Measurements from ENCODE around the gene CMIP.

CMIP gene

GRCh38 chr16:81599034-81599744, 154.6 kb downstream of the CMIP start:
- Histone ChIP-seq H3K9me3 (ENCODE audit: insufficient read depth, low read depth, low read length) (no peaks in the 10 kb centered on the region), H3K4me1 (ENCODE audit: control insufficient read depth in 1 of 2, insufficient read depth in 2 of 2, low read length in 2 of 2) (peaks cover 36 to 51% of the 10 kb centered on the region in 2 experiments), H2AK5ac (ENCODE audit: low read length) (peak overlapping the region; percentile 3), H3K18ac (ENCODE audit: low read length) (peak overlapping the region; percentile 28), H2BK5ac (ENCODE audit: low read depth, low read length, poor library complexity) (peak overlapping the region; percentile 12), H3K9ac (ENCODE audit: low read length) (peak overlapping the region; percentile 26), H3K23ac (ENCODE audit: low read length) (peak overlapping the region; percentile 17), H3K79me2 (ENCODE audit: control insufficient read depth, insufficient read depth, low read length, poor library complexity) (peaks cover 21% of the 10 kb centered on the region), H3K4me2 (ENCODE audit: low read length) (peak overlapping the region; percentile 14), H4K91ac (ENCODE audit: low read depth, low read length) (peak overlapping the region; percentile 37), H3K4me3 (ENCODE audit: low read depth, low read length) (no peak overlapping the region), H3K36me3 (ENCODE audit: control insufficient read depth in 1 of 2, insufficient read depth in 2 of 2, low read length in 2 of 2) (no peaks in the 10 kb centered on the region), H2BK12ac (ENCODE audit: low read length) (peak overlapping the region; percentile 27), H3K4ac (ENCODE audit: low read depth, low read length) (peak overlapping the region; percentile 6), H3K27me3 (ENCODE audit: insufficient read depth, low read length) (no peaks in the 10 kb centered on the region), H3K14ac (ENCODE audit: low read length) (peak overlapping the region; percentile 52), H2BK120ac (ENCODE audit: insufficient read depth, low read length, poor library complexity) (peak overlapping the region; percentile 20), H4K12ac (ENCODE audit: low read depth, low read length) (no peak overlapping the region), H4K8ac (ENCODE audit: low read depth, low read length) (peak overlapping the region; percentile 20), H2AFZ (ENCODE audit: insufficient read depth, low read length, poor library complexity) (no peak overlapping the region), H3K79me1 (ENCODE audit: low read length) (peaks cover 24% of the 10 kb centered on the region), H3K27ac (ENCODE audit: low read depth, low read length) (peak overlapping the region; percentile 92)
- WGBS (ENCODE audit: extremely low coverage, insufficient coverage, insufficient read length) = no CpG with 5 or more reads among the region's 11 CpGs
- peak in 1 of 2 donors; percentile 82 for DNase-seq

GRCh38 chr16:81600275-81600674, 155.7 kb downstream of the CMIP start:
- Histone ChIP-seq H3K79me1 (ENCODE audit: low read length) (peaks cover 26% of the 10 kb centered on the region), H2AFZ (ENCODE audit: insufficient read depth, low read length, poor library complexity) (no peak overlapping the region), H3K23ac (ENCODE audit: low read length) (no peak overlapping the region), H2BK12ac (ENCODE audit: low read length) (no peak overlapping the region), H3K14ac (ENCODE audit: low read length) (no peak overlapping the region), H3K79me2 (ENCODE audit: control insufficient read depth, insufficient read depth, low read length, poor library complexity) (peaks cover 21% of the 10 kb centered on the region), H3K9me3 (ENCODE audit: insufficient read depth, low read depth, low read length) (no peaks in the 10 kb centered on the region), H4K8ac (ENCODE audit: low read depth, low read length) (no peak overlapping the region), H3K18ac (ENCODE audit: low read length) (no peak overlapping the region), H2BK120ac (ENCODE audit: insufficient read depth, low read length, poor library complexity) (no peak overlapping the region), H3K4me1 (ENCODE audit: control insufficient read depth in 1 of 2, insufficient read depth in 2 of 2, low read length in 2 of 2) (peaks cover 36 to 53% of the 10 kb centered on the region in 2 experiments), H3K4ac (ENCODE audit: low read depth, low read length) (no peak overlapping the region), H3K27ac (ENCODE audit: low read depth, low read length) (peak overlapping the region; percentile 98), H2AK5ac (ENCODE audit: low read length) (no peak overlapping the region), H2BK5ac (ENCODE audit: low read depth, low read length, poor library complexity) (peak overlapping the region; percentile 99), H3K9ac (ENCODE audit: low read length) (no peak overlapping the region), H4K91ac (ENCODE audit: low read depth, low read length) (no peak overlapping the region), H4K12ac (ENCODE audit: low read depth, low read length) (no peak overlapping the region), H3K4me2 (ENCODE audit: low read length) (peak overlapping the region; percentile 15), H3K36me3 (ENCODE audit: control insufficient read depth in 1 of 2, insufficient read depth in 2 of 2, low read length in 2 of 2) (no peaks in the 10 kb centered on the region), H3K27me3 (ENCODE audit: insufficient read depth, low read length) (no peaks in the 10 kb centered on the region), H3K4me3 (ENCODE audit: low read depth, low read length) (no peak overlapping the region)
- no CpG with 5 or more reads among the region's 5 CpGs for WGBS (ENCODE audit: extremely low coverage, insufficient coverage, insufficient read length)
- peak; percentile 91 to 97 for DNase-seq

- no CpG with 5 or more reads among the region's 9 CpGs for WGBS (ENCODE audit: extremely low coverage, insufficient coverage, insufficient read length)
- peak overlapping the region; percentile 99 for H2BK5ac ChIP-seq (ENCODE audit: low read depth, low read length, poor library complexity)
- H2AFZ ChIP-seq (ENCODE audit: insufficient read depth, low read length, poor library complexity) = peak overlapping the region; percentile 3
- peak overlapping the region; percentile 100 for H2AK5ac ChIP-seq (ENCODE audit: low read length)
- peak overlapping the region; percentile 47 for H3K14ac ChIP-seq (ENCODE audit: low read length)
- H3K27me3 ChIP-seq (ENCODE audit: insufficient read depth, low read length) = no peaks in the 10 kb centered on the region
- H3K27ac ChIP-seq (ENCODE audit: low read depth, low read length) = peak overlapping the region; percentile 98
- H3K79me2 ChIP-seq (ENCODE audit: control insufficient read depth, insufficient read depth, low read length, poor library complexity) = peaks cover 21% of the 10 kb centered on the region
- H4K91ac ChIP-seq (ENCODE audit: low read depth, low read length) = peak overlapping the region; percentile 80
- H3K4me1 ChIP-seq (ENCODE audit: control insufficient read depth in 1 of 2, insufficient read depth in 2 of 2, low read length in 2 of 2) = peaks cover 36 to 55% of the 10 kb centered on the region in 2 experiments
- H2BK120ac ChIP-seq (ENCODE audit: insufficient read depth, low read length, poor library complexity) = peak overlapping the region; percentile 87
- no peak overlapping the region for H4K12ac ChIP-seq (ENCODE audit: low read depth, low read length)
- peak in 1 of 2 donors; percentile 73 for DNase-seq
- peaks cover under 1% of the 10 kb centered on the region in 2 experiments for H3K36me3 ChIP-seq (ENCODE audit: control insufficient read depth in 1 of 2, insufficient read depth in 2 of 2, low read length in 2 of 2)
- peak overlapping the region; percentile 15 for H3K23ac ChIP-seq (ENCODE audit: low read length)
- peak overlapping the region; percentile 51 for H3K4ac ChIP-seq (ENCODE audit: low read depth, low read length)
- peak overlapping the region; percentile 100 for H2BK12ac ChIP-seq (ENCODE audit: low read length)
- peaks cover 28% of the 10 kb centered on the region for H3K79me1 ChIP-seq (ENCODE audit: low read length)
- H4K8ac ChIP-seq (ENCODE audit: low read depth, low read length) = peak overlapping the region; percentile 65
- peak overlapping the region; percentile 15 for H3K4me2 ChIP-seq (ENCODE audit: low read length)
- peak overlapping the region; percentile 93 for H3K18ac ChIP-seq (ENCODE audit: low read length)
- no peak overlapping the region for H3K4me3 ChIP-seq (ENCODE audit: low read depth, low read length)
- H3K9ac ChIP-seq (ENCODE audit: low read length) = no peak overlapping the region
- no peaks in the 10 kb centered on the region for H3K9me3 ChIP-seq (ENCODE audit: insufficient read depth, low read depth, low read length)
Measured at GRCh38 chr16:81601008-81601428, 156.4 kb downstream of the CMIP start.

- H2AK5ac ChIP-seq (ENCODE audit: low read length) = peak overlapping the region; percentile 100
- peak overlapping the region; percentile 100 for H2BK12ac ChIP-seq (ENCODE audit: low read length)
- no peak overlapping the region for H3K4me3 ChIP-seq (ENCODE audit: low read depth, low read length)
- H4K8ac ChIP-seq (ENCODE audit: low read depth, low read length) = peak overlapping the region; percentile 65
- peak overlapping the region; percentile 93 for H3K18ac ChIP-seq (ENCODE audit: low read length)
- peaks cover 24% of the 10 kb centered on the region for H3K79me2 ChIP-seq (ENCODE audit: control insufficient read depth, insufficient read depth, low read length, poor library complexity)
- peaks cover 30% of the 10 kb centered on the region for H3K79me1 ChIP-seq (ENCODE audit: low read length)
- H3K27ac ChIP-seq (ENCODE audit: low read depth, low read length) = peak overlapping the region; percentile 98
- H3K4me1 ChIP-seq (ENCODE audit: control insufficient read depth in 1 of 2, insufficient read depth in 2 of 2, low read length in 2 of 2) = peaks cover 36 to 54% of the 10 kb centered on the region in 2 experiments
- peak overlapping the region; percentile 47 for H3K14ac ChIP-seq (ENCODE audit: low read length)
- H3K9ac ChIP-seq (ENCODE audit: low read length) = no peak overlapping the region
- H2BK5ac ChIP-seq (ENCODE audit: low read depth, low read length, poor library complexity) = peak overlapping the region; percentile 99
- peak overlapping the region; percentile 12 for H2AFZ ChIP-seq (ENCODE audit: insufficient read depth, low read length, poor library complexity)
- H3K4me2 ChIP-seq (ENCODE audit: low read length) = no peak overlapping the region
- peak overlapping the region; percentile 80 for H4K91ac ChIP-seq (ENCODE audit: low read depth, low read length)
- DNase-seq = peak in 1 of 2 donors; percentile 69
- H4K12ac ChIP-seq (ENCODE audit: low read depth, low read length) = peak overlapping the region; percentile 3
- H3K36me3 ChIP-seq (ENCODE audit: control insufficient read depth in 1 of 2, insufficient read depth in 2 of 2, low read length in 2 of 2) = peaks cover 4% of the 10 kb centered on the region in 2 experiments
- no peaks in the 10 kb centered on the region for H3K9me3 ChIP-seq (ENCODE audit: insufficient read depth, low read depth, low read length)
- no CpG with 5 or more reads among the region's 16 CpGs for WGBS (ENCODE audit: extremely low coverage, insufficient coverage, insufficient read length)
- H3K27me3 ChIP-seq (ENCODE audit: insufficient read depth, low read length) = no peaks in the 10 kb centered on the region
- H3K23ac ChIP-seq (ENCODE audit: low read length) = no peak overlapping the region
- peak overlapping the region; percentile 87 for H2BK120ac ChIP-seq (ENCODE audit: insufficient read depth, low read length, poor library complexity)
- H3K4ac ChIP-seq (ENCODE audit: low read depth, low read length) = peak overlapping the region; percentile 77
Measured at GRCh38 chr16:81601601-81602255, 157.1 kb downstream of the CMIP start.

All from trophoblast cell (in vitro differentiated cells and primary cell).